GM21447 (cell line): ENCODE results near the gene AADAC.
"Not testable (repeated sequence)": the region's sequence is repeated elsewhere in the genome, so short reads cannot be mapped to it uniquely, and the experiment has no call there.

ENCODE experiments used
- ATAC-seq: cut with Tn5 transposase; IDR thresholded peaks from one replicate; pipeline ENCODE4 v1.9.1; 2021; ENCODE audit not compliant: unreplicated experiment

AADAC gene

GRCh38 chr3:151796105-151796680 lies 17.7 kb upstream of the AADAC start:
- ATAC-seq, result no peak

- no peak for ATAC-seq
Measured at GRCh38 chr3:151798466-151798865, 15.4 kb upstream of the AADAC start.

- no peak for ATAC-seq
Measured at GRCh38 chr3:151800431-151800830, 13.5 kb upstream of the AADAC start.

GRCh38 chr3:151804267-151804666 lies 9.6 kb upstream of the AADAC start:
- no peak for ATAC-seq

GRCh38 chr3:151806838-151807237 lies 7.1 kb upstream of the AADAC start:
- ATAC-seq, result no peak

GRCh38 chr3:151808926-151809325 lies 5.0 kb upstream of the AADAC start:
- ATAC-seq, result not testable (repeated sequence)

GRCh38 chr3:151811474-151811873 lies 2.4 kb upstream of the AADAC start:
- no peak for ATAC-seq

- no peak for ATAC-seq
Measured at GRCh38 chr3:151814588-151814987, 672 bp downstream of the AADAC start.

- ATAC-seq, result no peak
Measured at GRCh38 chr3:151816091-151816604, 2.2 kb downstream of the AADAC start.

GRCh38 chr3:151817473-151817872 lies 3.6 kb downstream of the AADAC start:
- ATAC-seq, result no peak

GRCh38 chr3:151818361-151818760 lies 4.4 kb downstream of the AADAC start:
- no peak for ATAC-seq

- ATAC-seq, result no peak
Measured at GRCh38 chr3:151819910-151820309, 6.0 kb downstream of the AADAC start.

- no peak for ATAC-seq
Measured at GRCh38 chr3:151827816-151828215, 13.9 kb downstream of the AADAC start.

GRCh38 chr3:151835751-151836525 lies 22.0 kb downstream of the AADAC start:
- ATAC-seq, result no peak

- no peak for ATAC-seq
Measured at GRCh38 chr3:151837057-151837456, 23.1 kb downstream of the AADAC start.

- peak; percentile 83 for ATAC-seq
Measured at GRCh38 chr3:151838574-151839312, 24.8 kb downstream of the AADAC start.

- ATAC-seq, result no peak
Measured at GRCh38 chr3:151839313-151839631, 25.4 kb downstream of the AADAC start.

GRCh38 chr3:151841801-151842200 lies 27.9 kb downstream of the AADAC start:
- no peak for ATAC-seq

GRCh38 chr3:151843275-151843674 lies 29.4 kb downstream of the AADAC start:
- ATAC-seq, result no peak

GRCh38 chr3:151845306-151845905 lies 31.5 kb downstream of the AADAC start:
- ATAC-seq, result no peak

GRCh38 chr3:151850065-151850464 lies 36.1 kb downstream of the AADAC start:
- ATAC-seq, result not testable (repeated sequence)
